ENCODE results near the gene ZFYVE21. TPM values are rescaled to one million over a fixed set of nuclear protein-coding genes. Genes with fewer than 3 reads are reported as not detected.
A peak's percentile ranks its signal among the peaks of the same experiment; 100 is the strongest.

Gene ZFYVE21
- total RNA-seq, 2 donors from 2014 or later, result 43.7 to 71.6 TPM

- Histone ChIP-seq H3K27me3 (no peaks in the 10 kb centered on the region), H3K27ac (no peak overlapping the region), H3K36me3 (peaks cover 39% of the 10 kb centered on the region), H3K4me1 (peaks cover 0 to 48% of the 10 kb centered on the region in 2 donors), H3K9me3 (no peaks in the 10 kb centered on the region), H3K4me3 (no peak overlapping the region)
- no peak for DNase-seq (ENCODE audit: low spot score)
- TF ChIP-seq, protein P1, sequence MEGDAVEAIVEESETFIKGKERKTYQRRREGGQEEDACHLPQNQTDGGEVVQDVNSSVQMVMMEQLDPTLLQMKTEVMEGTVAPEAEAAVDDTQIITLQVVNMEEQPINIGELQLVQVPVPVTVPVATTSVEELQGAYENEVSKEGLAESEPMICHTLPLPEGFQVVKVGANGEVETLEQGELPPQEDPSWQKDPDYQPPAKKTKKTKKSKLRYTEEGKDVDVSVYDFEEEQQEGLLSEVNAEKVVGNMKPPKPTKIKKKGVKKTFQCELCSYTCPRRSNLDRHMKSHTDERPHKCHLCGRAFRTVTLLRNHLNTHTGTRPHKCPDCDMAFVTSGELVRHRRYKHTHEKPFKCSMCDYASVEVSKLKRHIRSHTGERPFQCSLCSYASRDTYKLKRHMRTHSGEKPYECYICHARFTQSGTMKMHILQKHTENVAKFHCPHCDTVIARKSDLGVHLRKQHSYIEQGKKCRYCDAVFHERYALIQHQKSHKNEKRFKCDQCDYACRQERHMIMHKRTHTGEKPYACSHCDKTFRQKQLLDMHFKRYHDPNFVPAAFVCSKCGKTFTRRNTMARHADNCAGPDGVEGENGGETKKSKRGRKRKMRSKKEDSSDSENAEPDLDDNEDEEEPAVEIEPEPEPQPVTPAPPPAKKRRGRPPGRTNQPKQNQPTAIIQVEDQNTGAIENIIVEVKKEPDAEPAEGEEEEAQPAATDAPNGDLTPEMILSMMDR (IDR thresholded peaks at IDR 0.05), result no peak
Observed at GRCh38 chr14:103693515-103693914, 22.1 kb upstream of the ZFYVE21 start.

DNA sequence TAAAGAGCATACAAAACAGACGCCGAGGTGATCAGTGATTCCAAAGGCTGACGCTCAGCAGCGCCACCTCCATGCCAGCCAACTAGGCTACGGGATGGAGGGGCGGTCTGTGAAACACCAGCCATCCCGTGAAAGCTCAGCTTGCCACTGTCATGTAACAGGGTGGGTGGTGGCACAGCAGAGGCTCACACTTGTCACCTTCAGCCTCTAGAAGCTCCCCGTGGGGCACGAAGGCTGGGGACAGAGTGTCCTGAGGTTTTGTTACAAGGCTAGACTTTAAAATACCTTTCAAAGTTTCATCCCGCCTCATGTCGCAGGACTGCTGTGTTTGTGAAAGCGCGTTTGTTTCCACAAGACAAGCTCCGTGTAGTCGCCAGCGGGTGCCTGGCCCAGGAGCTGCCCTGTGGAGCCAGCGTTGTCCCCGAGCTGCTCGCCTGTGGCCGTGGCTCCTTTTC lies 21.0 kb upstream of the ZFYVE21 start:
- Histone ChIP-seq H3K27ac (no peak overlapping the region), H3K36me3 (peaks cover 50% of the 10 kb centered on the region), H3K9me3 (no peaks in the 10 kb centered on the region), H3K4me3 (no peak overlapping the region), H3K4me1 (peaks cover 0 to 49% of the 10 kb centered on the region in 2 donors), H3K27me3 (no peaks in the 10 kb centered on the region)
- DNase-seq (ENCODE audit: low spot score), result no peak
- TF ChIP-seq, protein P1 (IDR thresholded peaks at IDR 0.05), result no peak

DNA sequence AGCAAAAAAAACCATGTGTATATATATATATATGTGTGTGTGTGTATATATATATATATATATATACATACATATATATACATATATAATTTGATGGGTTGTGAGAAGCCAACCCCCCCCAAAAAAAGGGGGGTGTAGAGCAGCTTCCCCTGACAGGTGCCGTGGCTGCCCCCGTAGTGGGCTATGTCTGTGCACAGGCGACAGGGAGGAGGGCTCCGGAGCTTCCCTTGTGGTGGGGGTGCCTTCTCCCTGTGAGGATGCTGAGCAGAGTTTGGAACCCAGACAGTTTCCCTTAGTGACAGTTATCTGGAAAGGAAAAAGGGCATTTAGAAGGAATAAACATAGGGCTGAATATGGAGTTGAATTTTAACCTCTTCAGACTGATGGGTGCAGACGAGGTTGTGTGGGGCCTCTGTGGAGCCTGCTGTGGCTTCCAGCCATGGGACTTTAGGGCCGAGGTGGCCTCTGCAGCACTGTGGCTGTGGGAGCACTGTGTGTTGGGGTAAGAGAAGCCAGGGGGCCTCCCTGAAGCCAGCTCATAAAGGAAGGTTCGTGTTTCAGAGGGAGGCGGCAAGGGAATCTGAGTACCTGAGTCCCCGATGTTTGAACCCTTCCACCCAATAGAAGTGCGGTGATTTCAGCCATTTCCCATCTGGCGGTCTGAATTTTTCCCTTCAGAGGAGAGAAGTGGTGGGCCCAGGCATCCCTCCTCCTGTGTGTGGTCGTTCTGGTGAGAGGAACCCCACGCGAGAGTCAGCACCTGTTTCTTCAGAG lies 20.1 kb upstream of the ZFYVE21 start:
- Histone ChIP-seq H3K9me3 (no peaks in the 10 kb centered on the region), H3K4me1 (peaks cover 0 to 50% of the 10 kb centered on the region in 2 donors), H3K4me3 (no peak overlapping the region), H3K27ac (no peak overlapping the region), H3K36me3 (peaks cover 53% of the 10 kb centered on the region), H3K27me3 (no peaks in the 10 kb centered on the region)
- TF ChIP-seq, protein P1 (IDR thresholded peaks at IDR 0.05), result no peak
- no peak for DNase-seq (ENCODE audit: low spot score)

DNA sequence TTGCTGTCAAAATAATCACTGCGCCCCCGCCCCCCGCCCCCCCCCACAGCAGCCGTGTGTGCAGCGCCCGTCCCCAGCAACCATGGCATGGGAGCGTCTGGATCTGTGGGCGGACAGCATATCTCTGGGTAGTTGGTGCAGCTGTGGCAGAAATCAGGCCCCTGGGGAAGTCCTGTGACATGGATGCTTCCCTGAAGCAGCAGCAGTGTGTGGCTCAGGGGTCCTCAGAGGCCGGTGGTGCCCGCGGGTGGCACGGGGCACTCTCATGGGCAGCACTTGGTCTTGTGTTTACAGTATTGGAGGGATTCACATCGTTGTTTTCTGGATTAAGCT lies 19.6 kb upstream of the ZFYVE21 start:
- no peak for DNase-seq (ENCODE audit: low spot score)
- TF ChIP-seq, protein P1 (IDR thresholded peaks at IDR 0.05), result no peak
- Histone ChIP-seq H3K9me3 (no peaks in the 10 kb centered on the region), H3K4me3 (no peak overlapping the region), H3K36me3 (peaks cover 58% of the 10 kb centered on the region), H3K4me1 (peaks cover 0 to 56% of the 10 kb centered on the region in 2 donors), H3K27ac (no peak overlapping the region), H3K27me3 (no peaks in the 10 kb centered on the region)

DNA sequence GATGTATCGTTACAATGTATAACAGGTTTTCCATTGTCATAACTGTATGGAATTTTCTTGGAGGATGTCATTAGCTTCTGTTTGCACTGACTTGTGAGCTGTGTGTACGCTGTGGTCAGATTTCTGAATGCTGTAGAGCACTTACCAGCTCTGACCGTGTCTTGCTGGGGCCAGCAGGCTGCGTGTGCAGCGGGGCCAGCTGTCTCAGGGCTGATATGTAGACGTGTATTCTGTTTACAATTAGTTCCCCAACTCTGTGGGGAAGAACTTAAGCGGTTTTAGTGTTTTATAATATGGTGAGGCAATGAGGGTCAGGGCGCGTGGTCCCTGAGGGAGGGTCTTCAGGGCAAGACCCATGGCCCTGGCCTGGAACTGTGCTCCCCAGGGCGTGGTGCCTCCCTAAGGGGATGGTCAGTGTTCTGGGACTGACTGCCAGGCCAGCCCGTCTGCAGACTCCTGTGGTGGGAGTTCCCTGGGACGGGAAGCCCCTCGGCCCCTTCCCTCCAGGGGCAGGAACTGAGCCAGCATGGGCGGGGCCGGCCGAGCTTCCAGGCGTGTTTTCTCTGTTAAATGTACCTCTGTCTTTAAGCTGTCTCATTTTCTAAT lies 19.0 kb upstream of the ZFYVE21 start:
- peak overlapping the region; percentile 48 to 60 for H3K27ac ChIP-seq
- TF ChIP-seq, protein P1 (IDR thresholded peaks at IDR 0.05), result no peak
- no peaks in the 10 kb centered on the region for H3K27me3 ChIP-seq
- H3K36me3 ChIP-seq, result peaks cover 64% of the 10 kb centered on the region
- no peak for DNase-seq (ENCODE audit: low spot score)
- no peak overlapping the region for H3K4me3 ChIP-seq
- no peaks in the 10 kb centered on the region for H3K9me3 ChIP-seq
- H3K4me1 ChIP-seq, result peaks cover 0 to 60% of the 10 kb centered on the region in 2 donors
